ENCODE results near the gene LRRTM4.

The LRRTM4 gene

DNA sequence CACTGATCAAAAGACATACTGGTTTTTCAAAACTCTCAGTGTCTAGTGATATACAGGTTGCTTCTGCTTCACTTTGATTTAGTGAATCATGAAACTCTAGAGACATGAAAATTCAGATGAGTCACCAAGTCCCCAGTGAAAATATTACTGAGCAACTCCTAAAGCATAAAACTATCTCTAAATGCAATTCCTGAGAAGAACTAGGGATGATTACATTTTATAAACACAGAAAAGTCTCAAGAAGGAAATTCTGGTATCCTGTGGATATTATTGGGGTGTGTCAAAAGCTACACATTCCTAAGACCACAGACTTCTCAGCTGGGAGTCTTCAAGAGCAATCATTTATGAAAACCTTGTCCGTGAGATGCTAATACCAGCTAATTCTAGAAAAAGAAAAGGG is 9.7 kb downstream of the LRRTM4 start:
- H3K4me3 ChIP-seq (ENCODE audit: low read depth, low read length), result no peak overlapping the region
- TF ChIP-seq, protein P1, sequence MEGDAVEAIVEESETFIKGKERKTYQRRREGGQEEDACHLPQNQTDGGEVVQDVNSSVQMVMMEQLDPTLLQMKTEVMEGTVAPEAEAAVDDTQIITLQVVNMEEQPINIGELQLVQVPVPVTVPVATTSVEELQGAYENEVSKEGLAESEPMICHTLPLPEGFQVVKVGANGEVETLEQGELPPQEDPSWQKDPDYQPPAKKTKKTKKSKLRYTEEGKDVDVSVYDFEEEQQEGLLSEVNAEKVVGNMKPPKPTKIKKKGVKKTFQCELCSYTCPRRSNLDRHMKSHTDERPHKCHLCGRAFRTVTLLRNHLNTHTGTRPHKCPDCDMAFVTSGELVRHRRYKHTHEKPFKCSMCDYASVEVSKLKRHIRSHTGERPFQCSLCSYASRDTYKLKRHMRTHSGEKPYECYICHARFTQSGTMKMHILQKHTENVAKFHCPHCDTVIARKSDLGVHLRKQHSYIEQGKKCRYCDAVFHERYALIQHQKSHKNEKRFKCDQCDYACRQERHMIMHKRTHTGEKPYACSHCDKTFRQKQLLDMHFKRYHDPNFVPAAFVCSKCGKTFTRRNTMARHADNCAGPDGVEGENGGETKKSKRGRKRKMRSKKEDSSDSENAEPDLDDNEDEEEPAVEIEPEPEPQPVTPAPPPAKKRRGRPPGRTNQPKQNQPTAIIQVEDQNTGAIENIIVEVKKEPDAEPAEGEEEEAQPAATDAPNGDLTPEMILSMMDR (IDR thresholded peaks at IDR 0.05; ENCODE audit: low read depth, low read length), result no peak

DNA sequence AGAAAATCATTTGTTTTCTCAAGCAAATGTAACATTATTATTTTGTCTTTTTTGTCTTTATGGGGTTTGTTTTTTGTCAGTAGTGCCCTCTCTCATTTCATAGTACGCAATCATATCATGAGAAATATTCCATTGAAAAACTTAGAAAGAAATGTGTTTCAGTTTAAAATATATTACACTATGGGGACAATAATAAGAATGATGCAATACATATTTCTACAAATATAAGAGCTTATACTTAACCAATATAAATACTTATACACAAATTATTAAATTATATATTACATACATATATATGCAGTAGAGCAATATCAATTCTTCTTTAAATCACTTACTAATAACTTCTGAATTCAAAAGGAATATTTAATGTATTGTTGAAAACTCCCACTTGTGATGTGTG is 13.7 kb downstream of the LRRTM4 start:
- no peak overlapping the region for H3K4me3 ChIP-seq (ENCODE audit: low read depth, low read length)
- TF ChIP-seq, protein P1 (IDR thresholded peaks at IDR 0.05; ENCODE audit: low read depth, low read length), result no peak

- H3K4me3 ChIP-seq (ENCODE audit: low read depth, low read length), result no peak overlapping the region
- TF ChIP-seq, protein P1 (IDR thresholded peaks at IDR 0.05; ENCODE audit: low read depth, low read length), result no peak
Observed at GRCh38 chr2:77507657-77508056, 14.5 kb downstream of the LRRTM4 start.

- no peak overlapping the region for H3K4me3 ChIP-seq (ENCODE audit: low read depth, low read length)
- TF ChIP-seq, protein P1 (IDR thresholded peaks at IDR 0.05; ENCODE audit: low read depth, low read length), result no peak
Observed at GRCh38 chr2:77488141-77488540, 34.0 kb downstream of the LRRTM4 start.

- TF ChIP-seq, protein P1 (IDR thresholded peaks at IDR 0.05; ENCODE audit: low read depth, low read length), result no peak
- H3K4me3 ChIP-seq (ENCODE audit: low read depth, low read length), result no peak overlapping the region
Observed at GRCh38 chr2:77487074-77487803, 34.9 kb downstream of the LRRTM4 start.

DNA sequence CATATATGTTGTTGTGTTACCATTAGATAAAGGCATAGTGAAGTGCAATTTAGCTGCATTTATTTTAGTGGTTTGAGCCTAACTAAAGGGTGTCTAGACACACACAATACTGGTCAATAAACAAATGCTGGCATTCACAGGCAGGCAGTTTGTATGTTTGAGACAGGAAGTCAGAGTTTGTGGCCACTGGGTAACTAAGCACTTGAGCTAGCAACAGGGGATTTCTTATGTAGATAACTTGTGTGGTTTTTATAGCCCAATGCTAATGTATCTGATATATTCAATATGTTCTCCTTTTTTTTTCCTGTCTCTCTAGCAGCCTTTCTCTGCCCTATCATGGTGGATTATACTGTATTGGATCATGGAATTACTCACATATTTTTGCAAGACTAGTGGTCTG is 38.1 kb downstream of the LRRTM4 start:
- TF ChIP-seq, protein P1 (IDR thresholded peaks at IDR 0.05; ENCODE audit: low read depth, low read length), result no peak
- no peak overlapping the region for H3K4me3 ChIP-seq (ENCODE audit: low read depth, low read length)

DNA sequence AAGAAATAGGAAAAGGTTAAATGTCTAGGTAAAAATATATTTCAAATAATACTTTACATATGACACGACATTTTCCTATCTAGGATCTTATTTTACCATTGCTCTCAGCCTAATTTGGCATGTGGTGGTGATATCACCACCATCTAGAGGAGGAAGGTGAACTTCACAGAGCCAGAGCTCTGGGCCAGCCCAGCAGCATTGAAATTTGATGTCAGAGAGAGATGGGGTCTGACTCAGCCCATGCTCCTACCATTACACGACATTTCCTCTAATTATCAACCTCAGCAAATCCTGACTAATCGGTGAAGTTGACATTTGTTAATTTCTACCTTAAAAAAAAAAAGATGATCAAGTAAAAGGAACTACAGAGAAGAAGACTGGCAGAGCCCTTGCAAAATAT is 42.3 kb downstream of the LRRTM4 start:
- TF ChIP-seq, protein P1 (IDR thresholded peaks at IDR 0.05; ENCODE audit: low read depth, low read length), result no peak
- H3K4me3 ChIP-seq (ENCODE audit: low read depth, low read length), result no peak overlapping the region
